ENCODE results near the gene NPEPL1. TPM values are rescaled to one million over a fixed set of nuclear protein-coding genes. Genes with fewer than 3 reads are reported as not detected.

Gene NPEPL1
- total RNA-seq, 2 donors from 2014 or later = 28.5 to 31.4 TPM

- intact Hi-C loops (cut with DNase I) = no loop called here
- DNase-seq (ENCODE audit: low spot score) = no peak
Measured at GRCh38 chr20:58654337-58654736, 38.3 kb upstream of the NPEPL1 start.

GRCh38 chr20:58655328-58656107 is 37.1 kb upstream of the NPEPL1 start:
- DNase-seq (ENCODE audit: low spot score) = no peak
- intact Hi-C loops (cut with DNase I) = no loop called here

GRCh38 chr20:58656831-58657230 is 35.8 kb upstream of the NPEPL1 start:
- intact Hi-C loops (cut with DNase I) = no loop called here
- no peak for DNase-seq (ENCODE audit: low spot score)

- no peak for DNase-seq (ENCODE audit: low spot score)
- intact Hi-C loops (cut with DNase I) = no loop called here
Measured at GRCh38 chr20:58657262-58657661, 35.3 kb upstream of the NPEPL1 start.

GRCh38 chr20:58657986-58658385 is 34.6 kb upstream of the NPEPL1 start:
- intact Hi-C loops (cut with DNase I) = no loop called here
- DNase-seq (ENCODE audit: low spot score) = no peak

GRCh38 chr20:58658760-58659159 is 33.8 kb upstream of the NPEPL1 start:
- DNase-seq (ENCODE audit: low spot score) = no peak
- intact Hi-C loops (cut with DNase I) = no loop called here

- DNase-seq (ENCODE audit: low spot score) = no peak
- intact Hi-C loops (cut with DNase I) = no loop called here
Measured at GRCh38 chr20:58659841-58660240, 32.8 kb upstream of the NPEPL1 start.

- DNase-seq (ENCODE audit: low spot score) = no peak
- intact Hi-C loops (cut with DNase I) = no loop called here
Measured at GRCh38 chr20:58660855-58661597, 31.6 kb upstream of the NPEPL1 start.

GRCh38 chr20:58661598-58662473 is 30.8 kb upstream of the NPEPL1 start:
- intact Hi-C loops (cut with DNase I) = no loop called here
- no peak for DNase-seq (ENCODE audit: low spot score)

- intact Hi-C loops (cut with DNase I) = no loop called here
- no peak for DNase-seq (ENCODE audit: low spot score)
Measured at GRCh38 chr20:58664331-58664730, 28.3 kb upstream of the NPEPL1 start.

GRCh38 chr20:58664883-58665282 is 27.7 kb upstream of the NPEPL1 start:
- intact Hi-C loops (cut with DNase I) = no loop called here
- DNase-seq (ENCODE audit: low spot score) = no peak

- intact Hi-C loops (cut with DNase I) = no loop called here
- no peak for DNase-seq (ENCODE audit: low spot score)
Measured at GRCh38 chr20:58665606-58666005, 27.0 kb upstream of the NPEPL1 start.

GRCh38 chr20:58666702-58667101 is 25.9 kb upstream of the NPEPL1 start:
- intact Hi-C loops (cut with DNase I) = no loop called here

GRCh38 chr20:58667975-58668374 is 24.6 kb upstream of the NPEPL1 start:
- DNase-seq (ENCODE audit: low spot score) = no peak

More at GRCh38 chr20:58666702-58667101, 25.9 kb upstream of the NPEPL1 start:
- no peak for DNase-seq (ENCODE audit: low spot score)

GRCh38 chr20:58668901-58669286 is 23.7 kb upstream of the NPEPL1 start:
- no peak for DNase-seq (ENCODE audit: low spot score)
- intact Hi-C loops (cut with DNase I) = no loop called here

More at GRCh38 chr20:58667975-58668374, 24.6 kb upstream of the NPEPL1 start:
- intact Hi-C loops (cut with DNase I) = no loop called here

GRCh38 chr20:58669287-58670006 is 23.2 kb upstream of the NPEPL1 start:
- intact Hi-C loops (cut with DNase I) = no loop called here
- no peak for DNase-seq (ENCODE audit: low spot score)

GRCh38 chr20:58670102-58670501 is 22.5 kb upstream of the NPEPL1 start:
- intact Hi-C loops (cut with DNase I) = no loop called here
- no peak for DNase-seq (ENCODE audit: low spot score)

- no peak for DNase-seq (ENCODE audit: low spot score)
Measured at GRCh38 chr20:58670659-58671058, 21.9 kb upstream of the NPEPL1 start.

GRCh38 chr20:58673119-58673518 is 19.5 kb upstream of the NPEPL1 start:
- intact Hi-C loops (cut with DNase I) = no loop called here
- DNase-seq (ENCODE audit: low spot score) = no peak

More at GRCh38 chr20:58670659-58671058, 21.9 kb upstream of the NPEPL1 start:
- intact Hi-C loops (cut with DNase I) = no loop called here
